AG08395 (cell line): Measurements from ENCODE around the gene CRACDL.
"Not testable (repeated sequence)": the region's sequence is repeated elsewhere in the genome, so short reads cannot be mapped to it uniquely, and the experiment has no call there.

Source experiments
- DNase-seq: peaks from one replicate; pipeline ENCODE4 v3.0.0; 2012; ENCODE audit warnings: mixed read lengths, low spot score

Gene CRACDL

GRCh38 chr2:98776136-98776535 is 159.9 kb downstream of the CRACDL start:
- no peak for DNase-seq

- no peak for DNase-seq
Observed at GRCh38 chr2:98775146-98775986, 160.7 kb downstream of the CRACDL start.

DNA sequence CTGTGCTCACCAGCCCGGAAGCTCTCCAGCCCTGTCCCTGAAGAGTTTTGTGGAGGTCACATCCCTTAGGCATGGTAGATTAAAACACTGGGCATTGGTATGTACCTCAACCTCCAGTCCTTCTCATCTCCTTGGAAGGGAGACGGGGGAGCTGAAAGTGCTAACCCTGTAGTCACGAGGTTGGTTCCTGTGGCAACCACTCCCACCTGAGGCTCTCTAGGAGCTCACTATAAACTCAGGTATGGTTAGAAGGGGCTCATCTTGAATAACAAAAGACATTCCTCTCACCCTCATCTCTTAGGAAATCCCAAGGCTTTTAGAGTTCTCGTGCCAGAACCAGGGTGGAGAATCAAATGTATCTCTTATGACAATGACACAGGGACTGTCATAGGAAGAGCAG is 162.1 kb downstream of the CRACDL start:
- DNase-seq: no peak

- no peak for DNase-seq
Observed at GRCh38 chr2:98773169-98773568, 162.9 kb downstream of the CRACDL start.

- no peak for DNase-seq
Observed at GRCh38 chr2:98772536-98772935, 163.5 kb downstream of the CRACDL start.

DNA sequence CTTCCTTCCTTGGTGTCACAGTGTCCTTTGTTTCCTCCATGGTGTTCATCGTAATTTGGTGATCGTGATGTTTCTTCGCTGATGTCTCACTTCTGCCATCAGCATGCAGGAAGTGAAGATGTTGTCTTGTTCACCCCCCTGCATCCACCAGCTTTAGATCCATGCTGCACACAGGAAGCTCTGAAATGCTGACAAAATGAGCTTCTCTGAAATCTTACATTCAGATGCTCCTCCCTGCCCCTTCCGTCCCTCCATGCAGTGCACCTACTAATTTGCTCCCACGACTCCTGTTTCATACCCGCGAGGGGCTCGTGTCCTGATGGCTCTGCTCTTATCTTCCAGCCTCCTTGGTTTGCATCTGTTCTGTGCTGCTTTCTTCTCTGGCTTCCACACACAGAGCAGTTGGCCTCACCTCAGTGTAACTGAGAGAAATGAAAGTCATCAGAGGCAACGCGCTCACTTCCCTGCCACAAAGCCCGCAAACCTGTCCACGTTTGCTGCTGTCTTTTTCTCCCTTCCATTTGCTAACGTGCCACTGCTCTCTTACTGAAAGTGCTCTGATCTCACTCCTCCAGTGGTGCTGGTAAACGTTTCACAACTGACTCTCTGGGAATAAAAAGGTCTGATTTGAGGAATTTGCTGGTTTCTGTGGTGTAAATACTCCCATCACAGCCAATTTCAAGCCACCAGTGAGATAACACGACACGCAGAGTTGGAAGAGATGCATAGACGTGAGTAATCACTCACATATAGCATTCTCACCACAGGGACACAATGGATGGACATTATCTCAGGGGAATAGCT is 164.1 kb downstream of the CRACDL start:
- no peak for DNase-seq

- no peak for DNase-seq
Observed at GRCh38 chr2:98771264-98771663, 164.8 kb downstream of the CRACDL start.

GRCh38 chr2:98769784-98770183 is 166.2 kb downstream of the CRACDL start:
- DNase-seq: no peak

DNA sequence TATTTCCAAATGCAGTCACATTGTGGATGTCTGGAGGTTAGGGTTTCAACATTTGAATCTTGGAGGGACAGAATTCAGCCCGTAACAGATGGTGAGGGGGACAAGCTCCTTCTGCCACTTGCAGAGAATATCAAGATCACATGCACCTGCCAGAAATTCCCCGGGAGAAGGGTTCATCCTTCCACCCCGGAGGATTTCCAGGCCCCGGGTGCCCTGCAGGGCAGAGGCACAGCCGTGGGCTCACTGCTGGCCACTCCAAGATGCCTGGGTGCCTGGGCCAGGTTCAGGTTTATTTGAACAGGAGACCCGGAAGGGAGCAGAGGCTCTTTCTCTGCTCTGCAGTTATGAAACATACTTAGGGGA is 166.9 kb downstream of the CRACDL start:
- DNase-seq: no peak

DNA sequence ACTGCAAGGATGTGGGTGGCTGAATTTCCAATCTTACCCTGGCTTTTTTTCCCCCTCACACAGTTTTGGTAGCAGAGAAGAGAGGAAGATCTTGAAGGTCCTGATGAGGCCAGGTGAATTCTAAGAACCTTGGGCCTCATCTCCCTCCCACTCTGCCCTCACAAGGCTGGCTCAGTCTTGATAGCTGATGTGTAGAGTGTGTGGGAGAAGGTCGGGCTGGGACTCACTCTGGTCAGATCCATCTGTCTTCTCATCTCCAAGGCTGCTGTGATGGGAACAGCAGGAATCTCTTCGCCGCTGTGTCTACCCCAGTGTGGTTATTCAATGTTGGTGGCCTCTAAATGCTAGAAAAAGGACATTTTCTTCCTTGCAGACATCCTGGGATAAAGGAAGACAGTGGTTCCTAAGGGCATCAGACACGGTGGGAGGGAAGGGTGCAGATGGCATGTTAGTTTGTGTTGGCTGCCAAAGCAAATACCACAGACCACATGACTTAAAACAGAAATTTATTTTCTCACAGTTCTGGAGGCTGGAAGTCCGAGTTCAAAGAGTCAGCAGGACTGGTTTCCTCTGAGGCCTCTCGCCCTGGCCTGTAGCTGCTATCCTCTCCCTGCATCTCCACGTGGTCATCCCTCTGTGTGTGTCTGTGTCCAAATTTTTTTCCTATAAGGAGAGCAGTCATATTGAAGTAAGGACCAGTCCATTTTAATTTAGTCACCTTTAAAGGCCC is 167.5 kb downstream of the CRACDL start:
- no peak for DNase-seq

DNA sequence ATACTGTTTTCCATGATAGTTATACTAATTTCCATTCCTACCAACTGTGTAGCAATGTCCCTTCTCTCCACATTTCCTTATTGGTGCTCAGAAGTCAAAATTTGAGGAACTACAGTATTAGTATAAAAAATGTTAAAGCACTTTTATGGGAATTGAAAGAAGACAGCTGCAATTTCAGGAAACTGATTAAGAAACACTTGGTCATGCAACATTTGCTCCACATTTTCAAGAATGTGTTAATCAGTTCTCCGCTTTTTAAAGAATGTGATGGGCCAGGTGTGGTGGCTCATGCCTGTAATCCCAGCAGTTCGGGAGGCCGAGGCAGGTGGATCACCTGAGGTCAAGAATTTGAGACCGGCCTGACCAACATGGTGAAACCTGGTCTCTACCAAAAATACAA is 171.5 kb downstream of the CRACDL start:
- DNase-seq: no peak

DNA sequence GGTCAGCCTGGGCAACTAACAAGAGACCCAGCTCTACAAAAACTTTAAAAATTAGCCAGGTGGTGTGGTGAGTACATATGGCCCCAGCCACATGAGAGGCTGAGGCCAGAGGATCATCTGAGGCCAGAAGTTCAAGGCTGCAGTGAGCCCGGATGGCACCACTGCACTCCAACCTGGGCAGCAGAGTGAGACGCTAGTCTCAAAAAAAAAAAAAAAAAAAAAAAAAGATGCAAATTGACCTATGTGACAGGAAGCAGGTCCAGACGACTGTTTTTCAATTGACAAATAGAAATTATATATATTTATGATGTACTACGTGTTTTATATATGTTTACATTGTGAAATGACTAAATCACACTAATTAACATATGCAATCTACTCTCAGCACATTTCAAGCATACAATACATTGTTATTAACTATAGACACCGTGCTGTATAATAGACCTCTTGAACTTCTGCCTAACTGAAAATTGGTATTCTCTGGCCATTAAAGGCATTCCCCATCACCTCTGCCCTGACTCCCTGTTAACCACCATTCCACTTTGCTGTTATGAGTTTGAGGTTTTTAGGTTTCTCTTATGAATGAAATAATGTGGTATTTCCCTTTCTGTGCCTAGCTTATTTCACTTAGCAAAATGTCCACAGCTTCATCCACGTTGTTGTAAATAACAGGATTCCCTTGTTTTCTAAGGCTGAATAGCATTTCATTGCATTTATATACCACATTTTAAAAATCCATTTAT is 172.6 kb downstream of the CRACDL start:
- no peak for DNase-seq

DNA sequence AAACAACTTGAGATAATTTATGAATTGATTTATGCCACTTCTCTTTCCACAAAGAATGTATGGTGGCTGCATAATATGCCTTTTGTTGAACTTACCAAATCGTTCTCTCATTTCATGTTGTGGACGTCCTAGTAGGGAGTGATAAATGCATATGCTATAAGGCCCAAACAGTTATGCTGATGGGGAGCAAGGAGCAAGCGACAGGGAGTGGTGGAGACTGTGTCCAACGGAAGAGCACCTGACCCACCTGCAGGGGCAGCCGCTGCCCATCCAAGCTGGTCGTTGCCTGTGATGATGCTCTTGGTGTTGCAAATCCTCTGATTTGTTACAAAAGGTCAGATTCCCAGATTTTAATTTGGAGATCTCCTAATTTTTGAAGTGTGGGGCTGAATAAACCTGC is 174.1 kb downstream of the CRACDL start:
- DNase-seq: no peak

- no peak for DNase-seq
Observed at GRCh38 chr2:98761267-98761781, 174.7 kb downstream of the CRACDL start.

- DNase-seq: no peak
Observed at GRCh38 chr2:98759827-98760625, 176.0 kb downstream of the CRACDL start.

DNA sequence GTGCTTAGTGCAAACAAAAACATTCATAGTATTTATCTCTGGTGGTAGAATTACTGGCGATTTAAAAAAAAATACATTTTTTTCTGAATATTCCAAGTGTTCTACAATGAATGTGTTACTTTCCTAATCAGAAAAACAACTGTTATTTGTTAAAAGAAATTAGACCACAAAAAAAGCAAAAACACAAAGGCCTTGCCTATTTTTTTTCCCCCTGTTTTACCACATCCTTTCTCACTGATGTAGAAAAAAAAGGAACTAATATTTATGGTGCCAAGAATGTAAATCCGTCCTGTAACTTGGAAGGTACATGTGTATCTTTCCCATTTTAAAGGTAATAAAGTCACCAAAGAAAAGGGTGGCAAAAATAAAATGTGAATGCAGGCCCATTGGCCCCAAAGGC is 176.7 kb downstream of the CRACDL start:
- DNase-seq: no peak

DNA sequence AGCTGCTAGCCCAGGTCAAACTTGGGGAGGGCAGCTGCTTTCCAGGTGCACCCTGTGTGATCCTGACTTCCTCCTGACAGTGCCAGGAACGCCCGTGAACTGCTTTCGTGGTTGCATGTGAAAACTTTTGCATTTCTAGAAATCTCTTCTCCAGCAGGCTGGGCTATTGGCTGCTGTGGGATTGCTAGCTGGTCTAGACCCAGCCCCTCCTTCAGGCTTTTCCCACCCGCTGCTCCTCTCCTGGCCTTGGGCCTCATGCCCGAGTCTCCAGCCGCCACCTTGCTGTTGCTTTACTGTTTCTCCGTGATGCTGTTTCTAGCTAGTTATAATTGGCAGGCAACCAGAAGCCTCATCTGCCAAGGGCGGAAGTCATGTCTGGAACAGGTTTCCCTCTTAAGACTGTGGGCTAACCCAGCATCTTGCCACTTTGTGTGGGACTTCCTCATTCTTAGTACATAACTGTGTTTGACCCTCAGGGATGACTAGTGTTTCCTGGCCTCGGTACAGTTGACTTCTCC is 178.1 kb downstream of the CRACDL start:
- peak; percentile 94 for DNase-seq

GRCh38 chr2:98753801-98754200 is 182.2 kb downstream of the CRACDL start:
- no peak for DNase-seq

DNA sequence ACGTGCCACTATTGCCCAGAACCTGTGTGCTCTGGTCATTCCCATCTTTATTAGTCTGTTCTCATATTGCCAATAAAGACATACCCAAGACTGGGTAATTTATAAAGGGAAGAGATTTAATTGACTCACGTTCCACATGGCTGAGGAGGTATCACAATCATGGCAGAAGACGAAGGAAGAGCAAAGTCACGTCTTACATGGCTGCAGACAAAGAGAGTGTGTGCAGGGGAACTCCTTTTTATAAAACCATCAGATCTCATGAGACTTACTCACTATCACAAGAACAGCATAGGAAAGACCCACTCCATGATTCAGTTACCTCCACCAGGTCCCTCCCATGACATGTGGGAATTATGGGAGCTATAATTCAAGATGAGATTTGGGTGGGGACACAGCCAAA is 183.3 kb downstream of the CRACDL start:
- not testable (repeated sequence) for DNase-seq

DNA sequence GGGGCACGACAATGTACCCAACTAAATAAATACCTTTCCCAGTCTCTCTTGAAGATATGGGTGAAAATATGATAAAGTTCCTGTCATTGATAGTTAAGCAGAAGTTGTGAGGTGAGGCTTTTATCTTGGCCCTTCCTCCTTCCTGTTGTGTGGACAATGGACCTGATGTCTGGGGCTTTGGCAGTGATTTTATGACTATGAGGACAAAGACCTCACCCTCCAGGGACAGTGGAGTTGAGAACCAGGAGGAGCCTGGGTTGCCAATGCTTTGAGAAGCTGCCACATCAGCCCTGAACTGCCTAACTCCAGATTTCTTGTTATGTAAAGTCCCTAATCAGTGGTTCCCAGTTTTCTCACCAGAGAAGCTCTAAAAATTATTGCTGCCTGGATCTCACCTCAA is 184.3 kb downstream of the CRACDL start:
- DNase-seq: no peak
